HG02623 (cell line): ENCODE results near the gene CPN2.
A peak's percentile ranks its signal among the peaks of the same experiment; 100 is the strongest.

Experiments
- ATAC-seq: cut with Tn5 transposase; IDR thresholded peaks from one replicate; pipeline ENCODE4 v1.9.1; 2021; ENCODE audit warnings: moderate library complexity; ENCODE audit not compliant: unreplicated experiment

CPN2 gene

GRCh38 chr3:194330579-194330978, 20.5 kb downstream of the CPN2 start:
- no peak for ATAC-seq

- ATAC-seq, result no peak
Observed at GRCh38 chr3:194330160-194330559, 21.0 kb downstream of the CPN2 start.

GRCh38 chr3:194329583-194329965, 21.6 kb downstream of the CPN2 start:
- ATAC-seq, result no peak

GRCh38 chr3:194328942-194329582, 22.1 kb downstream of the CPN2 start:
- ATAC-seq, result no peak

DNA sequence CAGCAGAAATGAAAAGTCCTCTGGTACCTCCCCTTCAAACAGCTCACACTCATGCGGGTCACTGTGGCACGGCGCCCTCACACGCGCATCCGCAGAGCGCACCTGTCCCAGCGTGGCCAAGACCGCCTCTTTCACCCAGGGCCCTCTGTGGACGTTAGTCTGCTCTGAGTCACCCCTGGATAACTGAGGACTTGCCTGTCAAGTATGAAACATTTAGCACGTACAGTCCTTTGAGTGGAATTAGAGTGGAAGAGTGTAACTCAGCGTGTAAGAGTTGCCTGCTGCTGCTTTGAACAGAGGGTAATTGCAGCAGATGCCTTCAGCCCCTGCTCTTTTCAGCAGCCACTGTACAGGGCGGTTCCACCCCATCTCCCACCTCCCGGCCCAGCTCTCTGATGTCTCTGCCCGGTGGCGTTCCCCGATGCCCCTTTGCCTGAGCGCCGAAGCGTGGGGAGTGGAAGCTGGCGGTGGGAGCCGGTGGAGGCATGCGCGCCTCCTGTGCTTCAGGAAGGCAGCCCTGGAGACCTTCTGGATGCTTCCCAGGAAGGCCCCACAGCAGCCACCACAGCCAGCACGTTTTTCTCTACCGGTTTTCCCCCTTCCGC, 23.0 kb downstream of the CPN2 start:
- ATAC-seq, result no peak

- ATAC-seq, result no peak
Observed at GRCh38 chr3:194327218-194328052, 23.7 kb downstream of the CPN2 start.

GRCh38 chr3:194326968-194327217, 24.2 kb downstream of the CPN2 start:
- ATAC-seq, result no peak

- no peak for ATAC-seq
Observed at GRCh38 chr3:194326192-194326967, 24.7 kb downstream of the CPN2 start.

DNA sequence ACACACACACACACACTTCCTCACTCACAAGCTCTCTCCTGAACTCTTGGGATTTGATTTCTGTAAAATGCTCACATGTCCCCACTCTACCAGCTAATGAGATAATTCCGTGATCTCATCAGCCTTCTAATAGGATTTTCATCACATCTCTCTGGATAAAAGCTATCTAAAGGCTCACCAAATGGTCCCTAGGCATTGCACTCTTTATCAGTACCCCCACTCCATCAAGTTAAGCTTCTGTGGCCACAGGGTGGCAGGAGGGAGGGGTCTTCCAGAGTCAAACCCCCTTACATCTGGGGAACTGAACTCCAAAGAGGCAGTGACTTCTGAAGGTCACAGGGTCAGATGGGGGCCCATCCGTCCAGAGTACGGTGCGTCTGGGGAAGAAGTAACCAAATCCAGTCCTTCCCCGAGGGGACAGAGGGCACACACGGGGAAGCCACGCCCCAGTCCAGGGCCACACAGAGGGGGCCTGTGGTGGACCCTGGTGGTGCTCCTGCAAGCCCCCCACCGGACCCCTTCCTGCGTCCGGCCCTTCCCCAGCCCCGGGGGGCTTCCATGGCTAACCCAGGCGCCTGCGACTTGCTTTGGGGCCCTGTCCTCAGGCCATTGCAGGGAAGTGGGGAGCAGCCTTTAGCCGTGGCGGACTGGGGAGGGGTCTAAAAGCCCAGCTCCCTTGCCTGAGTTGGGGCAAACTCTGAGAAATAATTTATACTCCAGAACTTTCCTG, 25.5 kb downstream of the CPN2 start:
- ATAC-seq, result no peak

DNA sequence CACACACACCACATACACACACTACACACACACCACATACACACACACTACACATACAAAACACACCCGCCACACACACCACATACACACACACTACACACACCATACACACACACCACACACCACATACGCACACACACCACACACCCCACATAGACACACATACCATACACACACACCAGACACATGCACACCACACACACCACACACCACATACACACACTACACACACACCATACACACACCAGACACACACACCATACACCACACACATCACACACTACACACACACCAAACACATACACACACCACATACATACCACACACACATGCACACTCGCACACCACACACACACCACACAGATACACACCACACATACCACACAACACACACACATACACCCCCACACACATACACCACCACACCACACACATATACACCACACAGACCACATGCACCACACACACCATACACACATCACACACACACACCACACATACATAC, 26.3 kb downstream of the CPN2 start:
- ATAC-seq, result no peak

DNA sequence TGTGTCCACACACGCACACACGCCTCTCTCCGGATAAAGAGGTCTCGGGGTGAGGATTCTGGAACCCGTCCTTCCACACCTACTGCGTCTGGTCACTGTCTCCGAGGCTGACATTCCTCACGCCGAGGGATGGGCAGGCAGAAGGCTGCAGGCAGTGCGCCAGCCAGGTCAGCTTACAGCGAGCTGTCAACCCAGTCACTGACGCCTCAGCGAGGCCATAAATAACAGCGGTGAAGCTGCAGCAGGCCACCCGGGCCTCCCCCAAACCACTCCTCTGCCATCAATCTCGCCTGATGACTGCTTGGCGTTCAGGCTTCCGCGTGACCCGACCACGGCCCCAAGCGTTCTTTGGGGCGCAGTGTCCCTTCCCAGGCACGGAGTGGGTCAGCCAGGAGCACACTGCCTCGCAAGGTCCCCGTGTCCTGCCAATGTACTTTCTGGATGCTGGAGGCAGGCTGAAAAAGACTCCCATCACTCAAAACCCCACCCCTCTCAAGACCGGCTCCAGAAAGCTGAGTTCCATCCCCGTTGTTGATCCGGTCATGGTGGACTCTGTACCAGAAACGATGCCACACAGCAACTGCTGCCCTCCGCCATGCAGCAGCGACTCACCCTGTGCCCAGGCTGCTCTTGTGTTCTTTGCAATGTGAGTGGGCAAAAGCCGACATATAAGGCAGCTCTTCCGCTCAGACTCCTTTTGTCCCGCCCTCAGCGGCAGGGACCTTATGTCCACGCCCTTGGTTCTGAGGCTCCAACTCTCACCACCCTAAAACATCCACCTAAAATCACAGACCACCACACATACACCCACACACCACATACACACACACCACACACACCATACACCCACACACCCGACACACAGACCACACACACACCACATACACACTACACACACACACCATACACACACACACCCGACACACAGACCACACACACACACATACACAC, 27.1 kb downstream of the CPN2 start:
- ATAC-seq, result no peak

- ATAC-seq, result no peak
Observed at GRCh38 chr3:194322678-194323211, 28.4 kb downstream of the CPN2 start.

GRCh38 chr3:194321693-194322640, 29.2 kb downstream of the CPN2 start:
- no peak for ATAC-seq

- no peak for ATAC-seq
Observed at GRCh38 chr3:194320744-194321243, 30.3 kb downstream of the CPN2 start.

DNA sequence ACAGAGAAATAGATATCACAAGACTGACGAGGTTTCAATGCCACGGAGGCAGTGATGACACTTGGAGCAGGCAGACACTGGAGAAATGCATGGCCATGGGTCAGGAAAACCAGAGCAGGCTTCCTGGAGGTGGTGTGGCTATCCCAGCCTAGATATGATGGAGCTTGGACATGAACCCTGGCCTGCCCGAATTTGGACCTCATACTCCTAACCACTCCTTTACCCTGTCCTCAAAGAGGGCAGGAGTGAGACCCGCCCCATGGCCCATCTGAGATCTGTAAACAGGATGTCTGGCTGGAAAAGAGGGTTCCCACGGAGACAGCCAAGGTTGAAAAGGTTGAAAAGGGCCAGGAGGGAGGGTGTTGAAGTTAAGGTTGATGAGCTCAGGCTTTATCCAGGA, 31.0 kb downstream of the CPN2 start:
- no peak for ATAC-seq

DNA sequence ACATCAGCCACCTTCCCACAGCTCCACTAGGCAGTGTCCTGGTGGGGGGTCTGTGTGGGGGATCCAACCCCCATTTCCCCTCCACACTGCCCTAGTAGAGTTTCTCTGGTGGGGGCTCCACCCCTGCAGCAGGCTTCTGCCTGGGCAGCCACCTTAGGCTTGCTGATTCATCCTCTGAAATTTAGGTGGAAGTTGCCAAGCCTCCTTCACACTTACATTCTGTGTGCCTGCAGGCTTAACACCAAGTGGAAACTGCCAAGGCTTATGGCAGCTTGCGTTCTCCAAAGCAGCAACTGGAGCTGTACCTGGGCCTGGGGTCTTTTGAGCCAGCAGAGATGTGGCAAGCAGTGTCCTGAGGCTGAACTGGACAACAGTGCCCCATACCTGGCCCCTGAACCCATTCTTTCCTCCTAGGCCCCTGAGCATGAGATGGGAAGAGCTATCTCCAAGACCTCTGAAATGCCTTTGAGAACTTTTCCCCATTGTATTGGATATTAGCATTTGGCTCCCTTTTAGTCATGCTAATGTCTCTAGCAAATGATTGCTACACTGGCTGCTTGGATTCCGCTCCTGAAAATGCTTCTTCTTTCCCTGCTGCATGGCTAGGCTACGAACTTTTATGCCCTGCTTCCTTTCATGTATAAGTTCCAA, 32.5 kb downstream of the CPN2 start:
- ATAC-seq, result no peak

GRCh38 chr3:194316918-194317317, 34.2 kb downstream of the CPN2 start:
- ATAC-seq, result no peak

DNA sequence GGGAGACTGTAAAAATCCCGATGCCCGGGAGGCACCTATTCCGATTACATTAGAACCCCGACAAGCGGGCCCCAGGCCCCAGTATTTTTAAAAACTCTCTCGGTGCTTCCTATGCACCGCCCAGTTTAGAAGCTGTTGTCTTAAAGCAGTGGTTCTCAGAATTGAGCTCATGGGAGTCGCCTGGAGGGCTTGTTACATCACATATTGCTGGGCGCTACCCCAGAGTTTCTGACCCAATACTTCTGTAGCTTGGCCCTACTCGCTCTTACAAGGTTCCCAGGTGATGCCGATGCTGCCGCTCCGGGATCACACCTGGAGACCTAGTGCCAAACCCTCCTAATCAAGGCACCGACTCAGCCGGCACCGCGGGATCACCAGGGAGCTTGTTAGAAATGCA, 35.2 kb downstream of the CPN2 start:
- peak; percentile 11 for ATAC-seq
